ENCODE data around the gene IL12RB1.
"Not testable (repeated sequence)": the region's sequence is repeated elsewhere in the genome, so short reads cannot be mapped to it uniquely, and the experiment has no call there.

The IL12RB1 gene

DNA sequence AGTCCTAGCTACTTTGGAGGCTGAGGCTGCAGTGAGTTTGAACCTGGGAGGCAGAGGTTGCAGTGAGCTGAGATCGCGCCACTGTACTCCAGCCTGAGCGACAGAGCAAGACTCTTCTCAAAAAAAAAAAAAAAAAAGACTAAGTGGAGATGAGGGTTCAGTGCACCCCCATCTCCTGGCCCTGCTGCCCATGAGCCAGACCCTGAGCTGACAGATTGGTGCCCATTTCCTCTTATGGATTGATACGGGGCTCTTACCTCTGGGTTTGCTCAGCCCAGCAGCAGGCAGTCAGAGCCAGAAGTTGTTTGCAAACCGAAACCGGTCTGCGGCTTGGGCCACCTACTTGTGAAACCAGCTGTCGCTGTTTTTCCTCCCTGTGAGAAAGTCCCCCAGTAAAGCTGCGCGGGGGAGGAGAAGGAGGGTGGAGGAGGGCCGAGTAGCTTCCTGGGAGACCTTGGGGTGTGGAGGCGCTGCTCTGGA is 41.9 kb downstream of the IL12RB1 start:
- DNase-seq, result peak; percentile 86

DNA sequence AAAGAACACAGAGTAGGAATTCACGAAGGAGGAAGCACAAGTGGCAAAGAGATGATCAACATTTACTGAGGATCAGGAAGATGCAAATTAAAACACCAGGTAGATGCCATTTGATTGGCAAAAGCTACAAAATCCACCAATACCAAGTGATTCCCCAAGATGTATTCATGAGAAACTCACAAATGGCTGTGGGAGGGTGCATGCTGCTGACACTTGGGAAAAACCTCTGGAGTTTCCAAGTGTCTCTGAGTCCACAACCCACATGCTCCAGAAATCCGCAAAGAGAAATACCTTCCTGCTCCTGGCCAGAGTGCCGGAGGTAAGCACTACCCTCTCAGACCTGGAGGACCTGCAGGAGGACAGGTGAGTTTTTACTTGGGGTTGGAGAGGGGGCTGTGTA is 43.1 kb downstream of the IL12RB1 start:
- no peak for DNase-seq

- no peak for DNase-seq
Observed at GRCh38 chr19:18041054-18041453, 45.7 kb downstream of the IL12RB1 start.

GRCh38 chr19:18032102-18032501 is 54.6 kb downstream of the IL12RB1 start:
- not testable (repeated sequence) for DNase-seq

DNA sequence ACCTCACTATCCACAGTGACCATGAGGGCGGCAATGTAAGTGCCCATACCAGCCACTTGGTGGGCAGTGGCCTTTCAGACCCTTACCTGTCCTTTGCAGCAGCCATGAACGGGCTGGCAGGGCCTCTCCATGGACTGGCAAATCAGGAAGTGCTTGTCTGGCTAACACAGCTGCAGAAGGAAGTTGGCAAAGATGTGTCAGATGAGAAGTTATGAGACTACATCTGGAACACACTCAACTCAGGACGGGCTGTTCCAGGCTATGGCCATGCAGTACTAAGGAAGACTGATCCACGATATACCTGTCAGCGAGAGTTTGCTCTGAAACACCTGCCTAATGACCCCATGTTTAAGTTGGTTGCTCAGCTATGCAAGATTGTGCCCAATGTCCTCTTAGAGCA is 55.3 kb downstream of the IL12RB1 start:
- DNase-seq, result peak; percentile 24 to 32

GRCh38 chr19:18029617-18030338 is 57.0 kb downstream of the IL12RB1 start:
- DNase-seq, result no peak

- no peak for DNase-seq
Observed at GRCh38 chr19:18027151-18027550, 59.6 kb downstream of the IL12RB1 start.

- peak; percentile 91 to 94 for DNase-seq
Observed at GRCh38 chr19:18023622-18024251, 63.0 kb downstream of the IL12RB1 start.

DNA sequence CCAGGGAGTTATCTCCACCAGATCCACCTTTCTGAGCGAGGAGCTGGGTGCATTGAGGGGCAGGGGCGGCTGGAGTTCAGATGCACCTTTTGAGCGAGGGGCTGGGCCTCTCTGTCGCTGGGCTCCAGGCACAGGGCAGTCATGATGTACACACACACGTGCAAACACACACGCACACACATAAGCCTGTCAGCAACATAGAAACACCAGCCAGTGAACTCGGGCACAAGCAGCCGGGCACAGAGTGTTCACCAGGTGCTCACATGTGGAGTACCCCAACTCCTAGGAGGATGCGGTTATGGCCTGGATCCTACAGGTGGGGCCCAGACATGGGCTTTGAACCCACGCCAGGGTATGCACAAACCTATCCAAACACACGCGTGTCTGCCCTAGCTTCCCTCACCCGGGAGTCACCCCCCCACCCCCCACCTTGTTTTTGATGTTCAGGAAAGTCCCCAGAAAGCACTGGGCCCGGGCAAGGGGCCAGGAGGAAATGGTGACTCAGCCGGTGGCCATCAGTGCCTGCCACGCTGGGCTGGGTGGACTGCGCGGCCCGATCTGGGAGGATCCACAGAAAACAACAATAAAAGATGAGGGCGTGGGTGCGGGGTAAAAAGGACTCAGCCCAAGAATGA is 65.5 kb downstream of the IL12RB1 start:
- no peak for DNase-seq

GRCh38 chr19:18020212-18021085 is 66.3 kb downstream of the IL12RB1 start:
- DNase-seq, result no peak

DNA sequence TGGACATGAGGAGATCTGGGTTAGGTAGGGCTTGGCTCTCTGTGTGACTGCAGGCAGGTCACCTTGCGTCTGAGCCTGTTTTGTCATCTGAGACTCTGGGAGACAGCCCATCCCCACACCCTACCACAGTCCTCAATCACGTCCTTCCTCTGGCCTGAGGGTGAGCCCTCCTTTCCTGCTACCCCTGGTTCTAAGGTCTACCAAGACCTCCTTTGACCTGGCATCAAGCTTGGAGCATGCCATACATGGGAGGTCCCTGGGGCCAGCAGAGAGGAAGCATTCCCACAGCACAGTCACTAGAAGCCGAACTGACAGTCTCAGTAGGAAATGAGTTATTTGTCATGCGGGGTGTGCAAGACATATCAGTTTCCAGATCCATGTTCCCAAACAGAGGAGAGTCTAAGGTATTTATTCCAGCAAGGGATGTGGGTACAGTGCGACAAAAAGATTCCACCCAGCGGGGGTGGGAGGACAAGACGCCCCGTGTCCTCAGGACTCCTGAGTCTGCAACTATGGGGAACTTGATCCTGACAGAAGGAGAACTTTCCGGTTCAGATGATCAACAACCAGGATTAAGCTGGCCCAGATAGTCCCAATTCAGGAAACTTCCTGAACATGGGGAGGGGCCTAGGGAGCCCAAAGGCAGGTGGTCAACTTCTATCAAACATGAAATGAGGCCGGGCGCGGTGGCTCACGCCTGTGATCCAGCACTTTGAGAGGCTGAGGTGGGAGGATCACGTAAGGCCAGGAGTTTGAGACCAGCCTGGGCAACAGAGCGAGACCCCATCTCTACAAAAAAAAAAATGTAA is 69.3 kb downstream of the IL12RB1 start:
- no peak for DNase-seq

- no peak for DNase-seq
Observed at GRCh38 chr19:18016209-18016910, 70.4 kb downstream of the IL12RB1 start.

- DNase-seq, result no peak
Observed at GRCh38 chr19:18014197-18014596, 72.5 kb downstream of the IL12RB1 start.

GRCh38 chr19:18013210-18014111 is 73.3 kb downstream of the IL12RB1 start:
- no peak for DNase-seq

GRCh38 chr19:18010149-18010548 is 76.6 kb downstream of the IL12RB1 start:
- no peak for DNase-seq

DNA sequence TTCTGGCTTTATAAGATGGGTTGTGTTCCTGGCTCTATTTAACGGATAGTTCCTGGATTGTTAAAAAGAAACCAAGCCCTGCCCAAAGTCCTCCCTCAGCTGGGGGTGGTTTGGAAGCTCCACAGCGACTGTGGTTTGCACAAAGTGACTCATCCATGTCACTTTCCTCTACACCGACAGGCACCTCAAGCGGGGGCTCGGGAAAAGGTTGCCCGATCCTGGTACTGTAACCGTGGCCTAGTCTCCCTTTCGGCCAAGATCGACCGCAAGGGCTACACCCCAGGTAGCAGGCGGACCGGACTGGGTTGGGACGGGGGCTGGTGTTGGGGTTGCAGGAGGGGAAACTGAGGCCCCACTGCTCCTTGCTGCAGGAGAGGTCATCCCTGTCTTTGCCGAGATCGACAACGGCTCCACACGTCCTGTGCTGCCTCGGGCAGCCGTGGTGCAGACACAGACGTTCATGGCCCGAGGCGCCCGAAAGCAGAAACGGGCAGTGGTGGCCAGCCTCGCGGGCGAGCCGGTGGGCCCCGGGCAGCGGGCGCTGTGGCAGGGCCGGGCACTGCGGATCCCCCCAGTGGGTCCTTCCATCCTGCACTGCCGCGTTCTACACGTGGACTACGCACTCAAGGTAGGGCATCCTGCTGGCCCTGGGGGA is 77.2 kb downstream of the IL12RB1 start:
- DNase-seq, result no peak

Data from Kasumi-1 (cell line).